Measurements from ENCODE around the gene ARAP1.

- no peak for TF ChIP-seq CTCF (conservative IDR thresholded peaks at IDR 0.05)
- no peak for TF ChIP-seq EZH2 (IDR thresholded peaks at IDR 0.05; ENCODE audit: low read depth)
Measured at GRCh38 chr11:72697814-72698213, 54.4 kb downstream of the ARAP1 start.
